Fibroblast of villous mesenchyme (primary cell): ENCODE data around the gene ERC1. TPM values are rescaled to one million over a fixed set of nuclear protein-coding genes. Genes with fewer than 3 reads are reported as not detected.

Source experiments
- DNase-seq: peaks from one replicate; pipeline ENCODE4 v3.0.0-alpha.2; 2010; ENCODE audit warnings: low read depth
- H3K4me3 ChIP-seq: 2 replicates; pipeline ENCODE4 v1.5.1; 2011; ENCODE audit warnings: low read depth, mild to moderate bottlenecking, low read length
- total RNA-seq: library from RNA; depleted of rRNA; stranded (reverse); fragments of >200 nt; gene quantifications from 2 replicates; pipeline ENCODE4 v1.2.3, GENCODE V29; 2012
- TF ChIP-seq, protein P1 (sequence below): IDR thresholded peaks from 2 replicates; pipeline ENCODE4 v1.5.1; 2012; ENCODE audit warnings: low read depth, mild to moderate bottlenecking, low read length; ENCODE audit not compliant: insufficient read depth

ERC1 gene
- 41.9 and 49.7 TPM in 2 replicates for total RNA-seq

DNA sequence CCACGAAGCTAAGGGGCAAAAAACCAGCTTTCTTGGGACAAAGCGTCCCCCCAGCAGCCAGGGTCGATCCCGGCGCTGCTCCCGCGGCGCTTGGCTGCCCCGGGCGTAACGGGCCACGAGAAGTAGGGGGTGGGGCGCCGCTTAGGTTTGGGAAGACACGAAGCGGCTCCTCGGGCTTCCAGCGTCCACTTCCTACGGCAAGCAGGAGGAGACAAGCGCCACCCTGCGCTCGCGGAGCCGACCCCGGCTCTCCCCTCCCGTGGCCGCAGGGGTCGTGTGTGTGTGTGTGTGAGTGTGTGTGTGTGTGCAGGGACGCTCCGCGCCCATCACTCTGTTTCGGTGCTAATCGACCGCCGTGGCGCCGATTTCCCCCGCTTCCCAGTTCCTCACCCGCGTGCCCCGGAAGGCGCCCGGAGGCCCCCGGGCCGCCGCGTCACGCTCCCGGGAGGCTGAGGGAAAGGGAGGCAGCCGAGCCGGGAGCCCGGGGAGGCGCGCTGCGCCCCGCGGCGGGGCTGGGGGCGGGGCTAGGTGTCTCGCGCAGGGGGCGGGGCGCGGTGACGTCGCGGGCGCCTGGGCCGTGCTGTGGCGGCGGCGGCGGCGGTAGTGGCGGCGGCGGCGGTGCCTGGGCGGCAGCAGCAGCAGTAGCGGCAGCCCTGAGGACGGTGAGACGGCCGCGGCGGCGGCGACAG, at the start of gene ERC1:
Gene ERC1 (plus strand): TSS at position 563 of the 689 bp plus-strand sequence. CDS start 36,681 bp downstream, outside the sequence.
- H3K4me3 ChIP-seq = peak within 1 kb of the TSS; percentile 79
- TF ChIP-seq, protein P1, sequence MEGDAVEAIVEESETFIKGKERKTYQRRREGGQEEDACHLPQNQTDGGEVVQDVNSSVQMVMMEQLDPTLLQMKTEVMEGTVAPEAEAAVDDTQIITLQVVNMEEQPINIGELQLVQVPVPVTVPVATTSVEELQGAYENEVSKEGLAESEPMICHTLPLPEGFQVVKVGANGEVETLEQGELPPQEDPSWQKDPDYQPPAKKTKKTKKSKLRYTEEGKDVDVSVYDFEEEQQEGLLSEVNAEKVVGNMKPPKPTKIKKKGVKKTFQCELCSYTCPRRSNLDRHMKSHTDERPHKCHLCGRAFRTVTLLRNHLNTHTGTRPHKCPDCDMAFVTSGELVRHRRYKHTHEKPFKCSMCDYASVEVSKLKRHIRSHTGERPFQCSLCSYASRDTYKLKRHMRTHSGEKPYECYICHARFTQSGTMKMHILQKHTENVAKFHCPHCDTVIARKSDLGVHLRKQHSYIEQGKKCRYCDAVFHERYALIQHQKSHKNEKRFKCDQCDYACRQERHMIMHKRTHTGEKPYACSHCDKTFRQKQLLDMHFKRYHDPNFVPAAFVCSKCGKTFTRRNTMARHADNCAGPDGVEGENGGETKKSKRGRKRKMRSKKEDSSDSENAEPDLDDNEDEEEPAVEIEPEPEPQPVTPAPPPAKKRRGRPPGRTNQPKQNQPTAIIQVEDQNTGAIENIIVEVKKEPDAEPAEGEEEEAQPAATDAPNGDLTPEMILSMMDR = no peak
- peak; percentile 93 for DNase-seq

- TF ChIP-seq, protein P1 = no peak
- no peak for DNase-seq
- no peak overlapping the region for H3K4me3 ChIP-seq
Measured at GRCh38 chr12:943051-943450, 48.0 kb upstream of the ERC1 start.

DNA sequence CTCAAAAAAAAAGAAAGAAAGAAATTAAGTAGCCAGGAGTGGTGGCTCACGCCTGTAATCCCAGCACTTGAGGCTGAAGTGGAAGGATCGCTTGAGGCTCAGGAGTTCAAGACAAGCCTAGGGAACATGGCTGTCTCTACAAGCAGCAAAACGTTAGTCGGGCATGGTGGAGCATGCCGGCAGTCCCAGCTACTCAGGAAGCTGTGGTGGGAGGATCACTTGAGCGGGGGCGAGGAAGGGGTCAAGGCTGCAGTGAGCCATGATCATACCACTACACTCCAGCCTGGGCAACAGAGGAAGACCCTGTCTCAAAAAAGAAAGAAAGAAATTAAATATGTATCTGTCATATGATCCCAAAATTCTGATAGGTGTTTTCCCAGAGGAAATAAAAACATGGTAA, 46.8 kb upstream of the ERC1 start:
- no peak for DNase-seq
- TF ChIP-seq, protein P1 = no peak
- H3K4me3 ChIP-seq = no peak overlapping the region

- DNase-seq = peak; percentile 20
Measured at GRCh38 chr12:946212-946611, 44.8 kb upstream of the ERC1 start.

GRCh38 chr12:946631-947030, 44.4 kb upstream of the ERC1 start:
- no peak overlapping the region for H3K4me3 ChIP-seq
- TF ChIP-seq, protein P1 = no peak
- DNase-seq = peak; percentile 69

More at GRCh38 chr12:946212-946611, 44.8 kb upstream of the ERC1 start:
- TF ChIP-seq, protein P1 = no peak
- H3K4me3 ChIP-seq = no peak overlapping the region

DNA sequence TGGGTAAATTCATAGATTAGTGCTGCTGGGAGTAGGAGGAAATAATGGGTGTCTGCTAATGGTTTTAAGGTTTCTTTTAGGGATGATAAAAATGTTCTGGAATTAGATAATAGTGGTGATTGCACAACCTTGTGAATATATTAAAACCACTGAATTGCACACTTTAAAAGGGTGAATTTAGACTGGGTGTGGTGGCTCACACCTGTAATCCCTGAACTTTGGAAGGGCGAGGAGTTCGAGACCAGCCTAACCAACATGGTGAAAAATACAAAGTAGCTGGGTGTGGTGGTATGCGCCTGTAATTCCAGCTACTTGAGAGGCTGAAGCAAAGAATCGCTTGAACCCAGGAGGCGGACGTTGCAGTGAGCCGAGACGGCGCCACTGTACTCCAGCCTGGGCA, 42.8 kb upstream of the ERC1 start:
- peak overlapping the region; percentile 90 for H3K4me3 ChIP-seq
- peak; percentile 3 for DNase-seq

More for the DNA sequence above, 42.8 kb upstream of the ERC1 start:
- TF ChIP-seq, protein P1 = no peak
